Measurements from ENCODE around the gene ZPBP.

GRCh38 chr7:50142425-50143017 lies 49.5 kb upstream of the ZPBP start:
- TF ChIP-seq CTCF (IDR thresholded peaks at IDR 0.05) (peak; percentile 33 to 74 (median 53)), POLR2A (IDR thresholded peaks at IDR 0.05) (no peak)

Measured in testis (tissue), 2 donors.